H1 (cell line): ENCODE data around the gene SLC7A5. TPM values are rescaled to one million over a fixed set of nuclear protein-coding genes. Genes with fewer than 3 reads are reported as not detected.
"Not testable (repeated sequence)": the region's sequence is repeated elsewhere in the genome, so short reads cannot be mapped to it uniquely, and the experiment has no call there.

Experiments used
- CTCF ChIA-PET: fragments of 300-600 bp; sonication (Branson Sonifier 250); formaldehyde crosslinking; loops from one replicate; lab custom pipeline; 2021; ENCODE audit not compliant: partially characterized antibody; lab: Charles Lee
- POLR2A ChIA-PET: fragments of 300-600 bp; sonication (Branson Sonifier 250); formaldehyde crosslinking; loops from one replicate; lab custom pipeline; 2021; ENCODE audit warnings: inconsistent platforms; ENCODE audit not compliant: partially characterized antibody; lab: Charles Lee
- DNase-seq, 2 experiments: peaks; one replicate each; pipeline versions ENCODE4 v3.0.0 to v3.0.0-alpha.2; 2010 to 2022; ENCODE audit warnings: low spot score in 2 of 2, low read depth in 1 of 2, mixed read lengths in 1 of 2
- FAIRE-seq: peaks from 2 replicates; lab custom pipeline; 2011; peaks lifted over from hg19 to GRCh38; lab: Jason Lieb, UNC
- H2AFZ ChIP-seq: 2 replicates; pipeline ENCODE4 v1.8.1; 2012; ENCODE audit warnings: low read length, inconsistent platforms
- H2AK5ac ChIP-seq: 2 replicates; pipeline ENCODE4 v1.6.1; 2013; ENCODE audit warnings: low read depth, low read length
- H2BK120ac ChIP-seq: replicated peaks from 2 replicates; pipeline ENCODE3; 2013; ENCODE audit warnings: low read depth, low read length, inconsistent platforms
- H2BK12ac ChIP-seq: 2 replicates; pipeline ENCODE4 v1.6.1; 2013; ENCODE audit warnings: low read depth, low read length
- H2BK15ac ChIP-seq: 2 replicates; pipeline ENCODE4 v1.6.1; 2013; ENCODE audit warnings: low read length
- H2BK20ac ChIP-seq: 2 replicates; pipeline ENCODE4 v1.6.1; 2013; ENCODE audit warnings: low read length
- H2BK5ac ChIP-seq: 2 replicates; pipeline ENCODE4 v1.6.1; 2013; ENCODE audit warnings: low read depth, low read length
- H3K14ac ChIP-seq: 2 replicates; pipeline ENCODE4 v1.6.1; 2013; ENCODE audit warnings: inconsistent platforms; ENCODE audit not compliant: insufficient read length
- H3K18ac ChIP-seq: 2 replicates; pipeline ENCODE4 v1.6.1; 2013; ENCODE audit warnings: low read length; ENCODE audit errors: extremely low read depth
- H3K23ac ChIP-seq: 2 replicates; pipeline ENCODE4 v1.6.1; 2013; ENCODE audit warnings: inconsistent platforms; ENCODE audit not compliant: insufficient read length
- H3K23me2 ChIP-seq: 2 replicates; pipeline ENCODE4 v1.6.1; 2013; ENCODE audit warnings: low read depth, low read length
- H3K27ac ChIP-seq: 2 replicates; pipeline ENCODE4 v1.6.1; 2011; ENCODE audit warnings: low read depth, low read length, inconsistent platforms
- H3K27me3 ChIP-seq, 4 experiments: replicated peaks in 1 of 4; 1 replicate in 1 of 4; 2 replicates in 3 of 4; pipeline versions ENCODE4 v1.6.1 to v1.8.1; 2011 to 2013; ENCODE audit warnings: low read length in 3 of 4, mild to moderate bottlenecking in 3 of 4, inconsistent platforms in 2 of 4, mixed read lengths in 2 of 4, moderate library complexity in 1 of 4; ENCODE audit not compliant: control insufficient read depth in 3 of 4, insufficient read depth in 3 of 4; ENCODE audit errors: extremely low read depth in 1 of 4
- H3K36me3 ChIP-seq, 4 experiments: 2 replicates each; pipeline versions ENCODE4 v1.6.1 to v1.8.1; 2011 to 2013; ENCODE audit warnings: mild to moderate bottlenecking in 4 of 4, low read length in 3 of 4, moderate library complexity in 2 of 4, control low read depth in 1 of 4, inconsistent platforms in 1 of 4; ENCODE audit not compliant: insufficient read depth in 4 of 4, control insufficient read depth in 2 of 4
- H3K4ac ChIP-seq: replicated peaks from 2 replicates; pipeline ENCODE3; 2013; ENCODE audit warnings: low read length, low read depth, mixed read lengths, inconsistent platforms; ENCODE audit not compliant: insufficient read length
- H3K4me1 ChIP-seq, 4 experiments: replicated peaks in 1 of 4; 1 replicate in 1 of 4; 2 replicates in 3 of 4; pipeline versions ENCODE4 v1.6.1 to v1.8.1; 2011 to 2013; ENCODE audit warnings: low read length in 3 of 4, inconsistent platforms in 2 of 4, mixed read lengths in 1 of 4; ENCODE audit not compliant: insufficient read depth in 4 of 4, control insufficient read depth in 3 of 4
- H3K4me2 ChIP-seq, 2 experiments: 2 replicates each; pipeline versions ENCODE4 v1.6.1 to v1.8.1; 2011 to 2013; ENCODE audit warnings: low read depth in 2 of 2, low read length in 2 of 2, control low read depth in 1 of 2, inconsistent platforms in 1 of 2, mild to moderate bottlenecking in 1 of 2; ENCODE audit not compliant: insufficient read depth in 1 of 2
- H3K4me3 ChIP-seq, 4 experiments: fragments of 200-600, 300-600 bp in 1 of 4; sonication (generic), shearing (Covaris generic), sonication (Bioruptor Twin) in 1 of 4; 2 replicates each; pipeline versions ENCODE4 v1.5.1 to v1.8.1; 2011 to 2016; ENCODE audit warnings: low read length in 4 of 4, low read depth in 3 of 4, control low read depth in 2 of 4, inconsistent platforms in 2 of 4, mild to moderate bottlenecking in 2 of 4, mixed read lengths in 1 of 4, moderate library complexity in 1 of 4; ENCODE audit not compliant: insufficient read depth in 2 of 4; ENCODE audit errors: extremely low read depth in 1 of 4
- H3K56ac ChIP-seq: replicated peaks from 2 replicates; pipeline ENCODE3; 2013; ENCODE audit warnings: low read depth, mild to moderate bottlenecking, mixed read lengths, low read length, inconsistent platforms; ENCODE audit not compliant: insufficient read length
- H3K79me1 ChIP-seq: 2 replicates; pipeline ENCODE4 v1.6.1; 2013; ENCODE audit warnings: low read depth, low read length, control low read depth
- H3K79me2 ChIP-seq, 2 experiments: 2 replicates each; pipeline versions ENCODE4 v1.6.1 to v1.8.1; 2012 to 2013; ENCODE audit warnings: low read length in 2 of 2, mild to moderate bottlenecking in 2 of 2, inconsistent platforms in 1 of 2; ENCODE audit not compliant: insufficient read depth in 2 of 2, control insufficient read depth in 1 of 2
- H3K9ac ChIP-seq, 4 experiments: replicated peaks in 1 of 4; 1 replicate in 1 of 4; 2 replicates in 3 of 4; pipeline versions ENCODE4 v1.6.1 to v1.8.1; 2011 to 2013; ENCODE audit warnings: low read depth in 3 of 4, low read length in 3 of 4, control low read depth in 2 of 4, mild to moderate bottlenecking in 2 of 4, moderate library complexity in 2 of 4, inconsistent platforms in 1 of 4; ENCODE audit errors: extremely low read depth in 1 of 4
- H3K9me3 ChIP-seq, 2 experiments: 2 replicates each; pipeline versions ENCODE4 v1.6.1 to v1.8.1; 2012 to 2013; ENCODE audit warnings: mild to moderate bottlenecking in 2 of 2, moderate library complexity in 2 of 2, control low read depth in 1 of 2, inconsistent platforms in 1 of 2, low read depth in 1 of 2, low read length in 1 of 2, mixed read lengths in 1 of 2; ENCODE audit not compliant: insufficient read depth in 2 of 2
- H4K20me1 ChIP-seq, 2 experiments: replicated peaks in 1 of 2; 2 replicates each; pipeline versions ENCODE3 to v1.8.1; 2011 to 2013; ENCODE audit warnings: inconsistent platforms in 2 of 2, low read length in 2 of 2, mild to moderate bottlenecking in 1 of 2; ENCODE audit not compliant: insufficient read depth in 2 of 2, control insufficient read depth in 1 of 2
- H4K5ac ChIP-seq: 2 replicates; pipeline ENCODE4 v1.6.1; 2013; ENCODE audit warnings: low read length, low read depth, mixed read lengths, inconsistent platforms; ENCODE audit not compliant: insufficient read length
- H4K8ac ChIP-seq: 2 replicates; pipeline ENCODE4 v1.8.0; 2013; ENCODE audit warnings: mild to moderate bottlenecking, moderate library complexity, low read length, inconsistent platforms; ENCODE audit not compliant: insufficient read depth; ENCODE audit errors: extremely low read depth
- H4K91ac ChIP-seq: replicated peaks from 2 replicates; pipeline ENCODE3; 2013; ENCODE audit warnings: low read length, mixed read lengths, inconsistent platforms; ENCODE audit not compliant: insufficient read length
- WGBS, 2 experiments: shearing (Covaris generic) in 1 of 2; methylation state at CpG; one replicate each; pipeline versions ENCODE4 v1.1.6 to v1.1.7; 2013 to 2015; ENCODE audit warnings: low lambda C conversion rate in 2 of 2, mixed read lengths in 2 of 2, inconsistent platforms in 1 of 2, low coverage in 1 of 2, missing lambda C conversion rate in 1 of 2; ENCODE audit not compliant: insufficient replicate concordance in 2 of 2, insufficient coverage in 1 of 2, insufficient read length in 1 of 2; ENCODE audit errors: extremely low coverage in 1 of 2, missing lambda C conversion rate in 1 of 2; 5-methylcytosine and 5-hydroxymethylcytosine counted together
- polyA plus RNA-seq, 7 experiments: library from polyadenylated mRNA; depleted of rRNA in 3 of 7; stranded (reverse) in 5 of 7; unstranded in 2 of 7; fragments of >200 nt in 5 of 7; fragments of 200-250 nt in 2 of 7; gene quantifications; 1 replicate in 5 of 7; 2 replicates in 1 of 7; 4 replicates in 1 of 7; pipeline versions ENCODE4 v1.2.1 to v1.2.3, GENCODE V29; 2011 to 2013; ENCODE audit warnings: missing spikeins in 2 of 7, mixed read lengths in 2 of 7
- total RNA-seq: library from RNA; stranded (reverse); fragmentation: NEBNext Ultra II Directional; extraction: Animal tissue kit (Norgen Biotek cat#: 25700); gene quantifications from 2 replicates; pipeline ENCODE4 v1.2.1, GENCODE V29; 2021

SLC7A5 gene
- total and polyA plus RNA-seq, 2 of the 8 experiments (the other 6 are each of a cell fraction or from before 2014, with no cell fraction given), result 68.2 to 341 TPM

- FAIRE-seq, DNase-seq, H3K56ac ChIP-seq, H3K79me1 ChIP-seq, H3K4me1 ChIP-seq, H2BK15ac ChIP-seq, H3K23me2 ChIP-seq, H2BK20ac ChIP-seq, H4K91ac ChIP-seq, H2BK5ac ChIP-seq, H3K79me2 ChIP-seq, H2BK120ac ChIP-seq, H2AK5ac ChIP-seq, H3K4me3 ChIP-seq, H2AFZ ChIP-seq, H2BK12ac ChIP-seq, H3K23ac ChIP-seq, H4K5ac ChIP-seq, H3K18ac ChIP-seq, H3K27ac ChIP-seq, H4K8ac ChIP-seq, H3K9me3 ChIP-seq, H4K20me1 ChIP-seq, H3K4me2 ChIP-seq, H3K27me3 ChIP-seq, H3K9ac ChIP-seq, H3K14ac ChIP-seq, H3K36me3 ChIP-seq, H3K4ac ChIP-seq: not testable (repeated sequence)
- ChIA-PET CTCF (interaction anchor here (1.2 to 1.6 kb wide), 2 partner anchors 107 to 116 kb away, joined by 3 to 5 read pairs; no protein-coding TSS in a partner anchor), POLR2A (interaction anchor here (0.6 to 1.2 kb wide), 3 partner anchors 10 to 275 kb away, joined by 3 to 5 read pairs (median 3); no protein-coding TSS in a partner anchor)
- 82% methylated on average over 8 of the region's 8 CpGs; no CpG with 5 or more reads in 1 of the 2 experiments for WGBS, 2 experiments
These were observed 16.2 kb upstream of the SLC7A5 start for GRCh38 chr16:87885371-87885967.
